CD4-positive, alpha-beta memory T cell (primary cell): ENCODE measurements around the gene ACOXL. TPM values are rescaled to one million over a fixed set of nuclear protein-coding genes. Genes with fewer than 3 reads are reported as not detected.
A peak's percentile ranks its signal among the peaks of the same experiment; 100 is the strongest.

Source experiments
- CTCF ChIA-PET: fragments of 350-600 bp; sonication (Branson Sonifier 250); formaldehyde crosslinking; loops from one replicate; lab custom pipeline; 2021; ENCODE audit warnings: inconsistent platforms; ENCODE audit not compliant: partially characterized antibody; lab: Charles Lee
- POLR2A ChIA-PET: fragments of 350-600 bp; sonication (Branson Sonifier 250); formaldehyde crosslinking; loops from one replicate; lab custom pipeline; 2021; ENCODE audit not compliant: partially characterized antibody; lab: Charles Lee
- DNase-seq, 5 donors: peaks; one replicate each; pipeline versions ENCODE4 v3.0.0 to v3.0.0-alpha.2; 2020 to 2022; ENCODE audit warnings: mixed read lengths in 1 of 5
- H3K27ac ChIP-seq: one replicate; pipeline ENCODE4 v1.7.0; 2013; ENCODE audit warnings: low read depth, low read length
- H3K27me3 ChIP-seq: 2 replicates; pipeline ENCODE4 v1.7.0; 2013; ENCODE audit warnings: mild to moderate bottlenecking, low read length, moderate library complexity; ENCODE audit not compliant: insufficient read depth
- H3K36me3 ChIP-seq: 2 replicates; pipeline ENCODE4 v1.7.0; 2013; ENCODE audit warnings: mild to moderate bottlenecking, low read length, moderate library complexity; ENCODE audit not compliant: insufficient read depth
- H3K4me1 ChIP-seq: 2 replicates; pipeline ENCODE4 v1.7.0; 2013; ENCODE audit warnings: mild to moderate bottlenecking, low read length, moderate library complexity; ENCODE audit not compliant: insufficient read depth
- H3K4me3 ChIP-seq, 2 donors: one replicate each; pipeline ENCODE4 v1.7.0; 2013; ENCODE audit warnings: low read length in 2 of 2, mild to moderate bottlenecking in 1 of 2
- H3K9me3 ChIP-seq, 2 donors: one replicate each; pipeline ENCODE4 v1.7.0; 2013; ENCODE audit warnings: low read length in 2 of 2, control low read depth in 1 of 2; ENCODE audit not compliant: control insufficient read depth in 1 of 2
- H3K27ac Mint-ChIP-seq, 7 donors: one replicate each; pipeline ENCODE4 v1.8.0; 2020 to 2021; ENCODE audit warnings: mixed read lengths in 7 of 7, mild to moderate bottlenecking in 6 of 7, inconsistent platforms in 3 of 7, moderate library complexity in 3 of 7
- H3K27me3 Mint-ChIP-seq, 2 donors: one replicate each; pipeline ENCODE4 v1.8.0; 2020 to 2021; ENCODE audit warnings: mixed read lengths in 2 of 2
- H3K36me3 Mint-ChIP-seq, 2 donors: one replicate each; pipeline ENCODE4 v1.8.0; 2020 to 2021; ENCODE audit warnings: mixed read lengths in 2 of 2, inconsistent platforms in 1 of 2, mild to moderate bottlenecking in 1 of 2
- H3K4me1 Mint-ChIP-seq, 4 donors: one replicate each; pipeline ENCODE4 v1.8.0; 2020 to 2021; ENCODE audit warnings: mixed read lengths in 4 of 4, mild to moderate bottlenecking in 1 of 4
- H3K4me3 Mint-ChIP-seq, 8 donors: one replicate each; pipeline ENCODE4 v1.8.0; 2020 to 2021; ENCODE audit warnings: mixed read lengths in 8 of 8, mild to moderate bottlenecking in 7 of 8, moderate library complexity in 6 of 8, inconsistent platforms in 3 of 8
- H3K9me3 Mint-ChIP-seq, 8 donors: one replicate each; pipeline ENCODE4 v1.8.0; 2020 to 2021; ENCODE audit warnings: mixed read lengths in 8 of 8, mild to moderate bottlenecking in 5 of 8, inconsistent platforms in 3 of 8, moderate library complexity in 1 of 8
- intact Hi-C: fragments of 100-400 bp; cut with micrococcal nuclease; formaldehyde crosslinking; loops from one replicate; pipeline ENCODE4 v1.15.1; 2023
- polyA plus RNA-seq, 2 donors: library from polyadenylated mRNA; unstranded; fragments of 300-500 nt; fragmentation: Illumina TruSeq; gene quantifications; one replicate each; pipeline ENCODE4 v1.2.3, GENCODE V29; 2021
- total RNA-seq, 2 experiments: library from RNA; stranded (reverse); gene quantifications; one replicate each; pipeline ENCODE4 v1.2.3, GENCODE V29; 2021

The ACOXL gene
- total and polyA plus RNA-seq, 4 experiments from 2014 or later = not detected

DNA sequence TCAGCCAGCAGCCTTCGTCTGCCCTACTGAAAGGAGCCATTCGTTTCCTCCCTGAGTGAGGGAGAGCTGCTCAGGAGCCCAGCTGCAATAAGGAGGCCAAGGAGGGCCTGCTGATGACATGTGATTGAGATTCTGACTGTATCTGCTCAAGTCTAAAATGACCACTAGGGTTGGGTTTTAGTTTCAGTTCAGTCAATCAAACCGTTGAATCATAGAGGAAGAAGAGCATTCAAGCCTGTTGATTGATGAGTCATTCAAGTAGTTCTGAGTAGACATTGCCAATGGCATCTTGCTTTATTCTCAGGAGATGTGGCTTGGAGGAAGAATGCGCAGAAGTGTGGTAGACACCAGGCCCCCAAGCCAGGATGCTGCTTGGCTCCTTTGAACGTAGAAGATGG is 368.4 kb downstream of the ACOXL start:
- Mint-ChIP-seq H3K36me3 (no peaks in the 10 kb centered on the region), H3K27me3 (peaks cover 0 to 3% of the 10 kb centered on the region in 2 donors), H3K4me1 (peaks cover 3 to 8% (median 7%) of the 10 kb centered on the region in 4 donors), H3K9me3 (no peaks in the 10 kb centered on the region), H3K27ac (no peak overlapping the region), H3K4me3 (peak overlapping the region in 1 of 8 donors; percentile 26)
- POLR2A ChIA-PET = no interaction called here
- CTCF ChIA-PET = no interaction called here
- H3K27ac ChIP-seq = no peak overlapping the region
- intact Hi-C loops = no loop called here
- no peak overlapping the region for H3K4me3 ChIP-seq
- DNase-seq = no peak
- H3K36me3 ChIP-seq = no peaks in the 10 kb centered on the region
- H3K9me3 ChIP-seq = no peaks in the 10 kb centered on the region
- no peaks in the 10 kb centered on the region for H3K27me3 ChIP-seq
- no peaks in the 10 kb centered on the region for H3K4me1 ChIP-seq

DNA sequence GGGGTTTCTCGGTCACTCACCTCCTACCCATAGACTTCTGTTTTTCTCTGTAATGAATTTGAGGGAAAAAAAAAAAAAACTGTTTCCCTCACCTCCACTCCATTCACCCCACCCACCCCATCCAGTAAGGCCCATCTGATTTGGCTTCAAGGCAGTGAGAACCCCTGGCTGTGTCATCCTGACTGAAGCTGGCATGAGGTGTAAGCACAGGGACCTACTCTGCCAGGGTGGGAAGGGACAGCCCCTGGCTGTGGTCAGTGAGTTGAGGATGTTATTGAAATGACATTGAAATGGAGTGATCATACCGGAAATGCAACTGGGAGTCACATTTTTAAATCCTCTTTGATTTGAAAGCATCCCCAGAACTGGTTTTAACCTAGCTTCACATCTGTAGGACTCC is 369.2 kb downstream of the ACOXL start:
- Mint-ChIP-seq H3K4me3 (no peak overlapping the region), H3K27ac (no peak overlapping the region), H3K36me3 (no peaks in the 10 kb centered on the region), H3K27me3 (peaks cover 0 to 8% of the 10 kb centered on the region in 2 donors), H3K4me1 (peaks cover 3 to 8% (median 7%) of the 10 kb centered on the region in 4 donors), H3K9me3 (no peaks in the 10 kb centered on the region)
- Histone ChIP-seq H3K27me3 (no peaks in the 10 kb centered on the region), H3K4me3 (no peak overlapping the region), H3K4me1 (no peaks in the 10 kb centered on the region), H3K9me3 (no peaks in the 10 kb centered on the region), H3K27ac (no peak overlapping the region), H3K36me3 (no peaks in the 10 kb centered on the region)
- POLR2A ChIA-PET = no interaction called here
- DNase-seq = no peak
- CTCF ChIA-PET = no interaction called here
- intact Hi-C loops = no loop called here

DNA sequence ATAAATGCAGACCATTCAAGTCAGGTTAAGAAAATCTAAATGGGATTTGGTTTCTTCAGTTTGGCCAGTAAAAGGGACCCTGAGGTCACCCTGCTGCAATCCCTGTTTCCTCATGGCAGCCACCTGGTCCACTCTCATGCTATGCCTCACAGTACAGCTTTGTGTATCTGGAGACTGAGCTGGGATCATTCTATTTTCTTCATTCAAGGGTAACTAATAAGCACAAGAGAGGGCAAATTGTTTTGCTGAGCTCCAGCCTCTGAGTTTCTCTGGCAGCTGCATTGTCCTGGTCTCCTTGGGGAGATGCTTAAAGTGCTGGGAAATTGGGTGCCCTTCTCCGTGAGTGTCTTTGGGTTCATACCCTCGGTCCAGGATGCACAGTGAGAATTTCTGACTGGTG is 369.8 kb downstream of the ACOXL start:
- H3K9me3 Mint-ChIP-seq = no peaks in the 10 kb centered on the region
- no peaks in the 10 kb centered on the region for H3K36me3 ChIP-seq
- DNase-seq = no peak
- H3K27me3 Mint-ChIP-seq = peaks cover 0 to 8% of the 10 kb centered on the region in 2 donors
- intact Hi-C loops = no loop called here
- CTCF ChIA-PET = no interaction called here
- H3K27ac Mint-ChIP-seq = no peak overlapping the region
- peaks cover 3 to 8% (median 7%) of the 10 kb centered on the region in 4 donors for H3K4me1 Mint-ChIP-seq
- no peak overlapping the region for H3K4me3 ChIP-seq
- POLR2A ChIA-PET = no interaction called here
- no peak overlapping the region for H3K4me3 Mint-ChIP-seq
- no peaks in the 10 kb centered on the region for H3K9me3 ChIP-seq
- no peaks in the 10 kb centered on the region for H3K36me3 Mint-ChIP-seq
- no peaks in the 10 kb centered on the region for H3K27me3 ChIP-seq
- no peaks in the 10 kb centered on the region for H3K4me1 ChIP-seq
- no peak overlapping the region for H3K27ac ChIP-seq

DNA sequence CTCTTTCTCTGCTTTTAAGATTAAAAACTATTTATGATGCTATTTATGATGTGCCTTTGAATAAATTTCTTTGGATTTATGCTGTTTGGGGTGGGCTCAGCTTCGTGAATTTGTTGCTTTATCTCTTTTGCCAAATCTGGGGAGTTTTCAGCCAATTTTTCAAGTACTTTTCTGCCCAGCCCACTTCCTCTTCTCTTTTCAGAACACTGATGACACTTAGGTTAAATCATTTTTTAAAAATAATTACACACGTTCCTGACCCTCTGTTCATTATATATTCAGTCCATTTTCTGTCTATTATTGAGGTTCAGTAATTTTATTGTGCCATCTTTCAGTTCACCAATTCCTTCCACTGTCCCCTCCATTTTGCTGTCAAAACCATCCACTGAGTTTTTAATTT is 373.6 kb downstream of the ACOXL start:
- H3K9me3 ChIP-seq = no peaks in the 10 kb centered on the region
- no peak overlapping the region for H3K27ac ChIP-seq
- H3K27me3 Mint-ChIP-seq = peaks cover 14 to 17% of the 10 kb centered on the region in 2 donors
- no peak overlapping the region for H3K27ac Mint-ChIP-seq
- intact Hi-C loops = no loop called here
- no peaks in the 10 kb centered on the region for H3K36me3 Mint-ChIP-seq
- no peaks in the 10 kb centered on the region for H3K4me1 ChIP-seq
- POLR2A ChIA-PET = no interaction called here
- peaks cover under 1 to 2% (median under 1%) of the 10 kb centered on the region in 4 donors for H3K4me1 Mint-ChIP-seq
- no peaks in the 10 kb centered on the region for H3K27me3 ChIP-seq
- H3K4me3 Mint-ChIP-seq = no peak overlapping the region
- no peaks in the 10 kb centered on the region for H3K9me3 Mint-ChIP-seq
- no peaks in the 10 kb centered on the region for H3K36me3 ChIP-seq
- no peak for DNase-seq
- CTCF ChIA-PET = no interaction called here
- no peak overlapping the region for H3K4me3 ChIP-seq

DNA sequence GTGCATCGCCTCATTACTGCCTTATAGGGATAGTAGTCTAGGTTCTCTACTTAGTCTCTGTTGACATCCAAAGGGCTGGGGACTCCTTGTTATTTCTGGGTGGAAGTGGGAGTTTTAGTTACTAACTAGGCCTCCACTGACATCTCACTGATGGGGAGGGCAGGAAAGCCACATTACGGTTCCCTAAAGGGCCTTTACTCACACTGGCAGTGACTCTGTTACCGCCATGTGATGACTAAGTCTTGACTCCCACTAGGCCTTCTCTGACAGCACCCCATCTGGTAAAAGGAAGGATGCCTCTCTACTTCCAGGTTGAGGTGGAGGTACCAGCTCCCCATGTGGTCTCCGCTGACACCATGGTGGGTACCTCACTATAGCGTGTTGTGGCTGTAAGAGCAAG is 374.3 kb downstream of the ACOXL start:
- ChIA-PET CTCF (no interaction called here), POLR2A (no interaction called here)
- intact Hi-C loops = no loop called here
- Histone ChIP-seq H3K27me3 (no peaks in the 10 kb centered on the region), H3K4me1 (no peaks in the 10 kb centered on the region), H3K4me3 (no peak overlapping the region), H3K36me3 (no peaks in the 10 kb centered on the region), H3K27ac (no peak overlapping the region), H3K9me3 (no peaks in the 10 kb centered on the region)
- no peak overlapping the region for H3K27ac Mint-ChIP-seq
- no peaks in the 10 kb centered on the region for H3K36me3 Mint-ChIP-seq
- peaks cover 17 to 18% of the 10 kb centered on the region in 2 donors for H3K27me3 Mint-ChIP-seq
- H3K4me3 Mint-ChIP-seq = no peak overlapping the region
- DNase-seq = no peak
- H3K4me1 Mint-ChIP-seq = no peaks in the 10 kb centered on the region
- no peaks in the 10 kb centered on the region for H3K9me3 Mint-ChIP-seq

DNA sequence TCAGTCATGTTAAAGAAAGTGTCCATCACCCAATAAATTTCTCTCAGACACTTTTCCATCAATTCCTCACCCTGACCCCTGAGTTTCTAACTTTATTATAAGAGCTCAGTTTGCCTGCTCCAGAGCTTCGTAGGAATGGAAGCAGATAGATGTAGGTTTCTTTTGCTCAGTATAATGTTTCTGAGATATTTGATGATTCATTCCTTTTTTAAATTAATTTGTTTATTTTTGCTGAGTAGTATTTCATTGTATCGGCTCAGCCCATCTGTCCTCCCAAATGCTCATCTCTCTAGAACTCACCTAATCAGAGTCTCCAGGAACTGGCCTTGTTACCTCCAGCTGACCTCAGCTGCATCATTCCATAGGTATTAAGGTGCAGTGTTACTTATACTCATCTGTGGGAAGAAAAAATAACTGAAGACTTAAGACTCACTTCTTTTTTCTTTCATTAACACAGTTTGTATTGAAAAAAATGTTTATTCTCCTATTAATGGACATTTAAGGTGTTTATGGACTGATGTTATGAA is 376.4 kb downstream of the ACOXL start:
- intact Hi-C loops = no loop called here
- no peak overlapping the region for H3K4me3 ChIP-seq
- H3K36me3 ChIP-seq = no peaks in the 10 kb centered on the region
- peaks cover 4% of the 10 kb centered on the region for H3K27me3 ChIP-seq
- H3K4me3 Mint-ChIP-seq = no peak overlapping the region
- POLR2A ChIA-PET = no interaction called here
- H3K4me1 ChIP-seq = no peaks in the 10 kb centered on the region
- no peaks in the 10 kb centered on the region for H3K4me1 Mint-ChIP-seq
- CTCF ChIA-PET = no interaction called here
- H3K27ac ChIP-seq = no peak overlapping the region
- no peaks in the 10 kb centered on the region for H3K9me3 ChIP-seq
- no peak for DNase-seq
- H3K9me3 Mint-ChIP-seq = no peaks in the 10 kb centered on the region
- peaks cover 27 to 29% of the 10 kb centered on the region in 2 donors for H3K27me3 Mint-ChIP-seq
- H3K27ac Mint-ChIP-seq = no peak overlapping the region
- no peaks in the 10 kb centered on the region for H3K36me3 Mint-ChIP-seq

DNA sequence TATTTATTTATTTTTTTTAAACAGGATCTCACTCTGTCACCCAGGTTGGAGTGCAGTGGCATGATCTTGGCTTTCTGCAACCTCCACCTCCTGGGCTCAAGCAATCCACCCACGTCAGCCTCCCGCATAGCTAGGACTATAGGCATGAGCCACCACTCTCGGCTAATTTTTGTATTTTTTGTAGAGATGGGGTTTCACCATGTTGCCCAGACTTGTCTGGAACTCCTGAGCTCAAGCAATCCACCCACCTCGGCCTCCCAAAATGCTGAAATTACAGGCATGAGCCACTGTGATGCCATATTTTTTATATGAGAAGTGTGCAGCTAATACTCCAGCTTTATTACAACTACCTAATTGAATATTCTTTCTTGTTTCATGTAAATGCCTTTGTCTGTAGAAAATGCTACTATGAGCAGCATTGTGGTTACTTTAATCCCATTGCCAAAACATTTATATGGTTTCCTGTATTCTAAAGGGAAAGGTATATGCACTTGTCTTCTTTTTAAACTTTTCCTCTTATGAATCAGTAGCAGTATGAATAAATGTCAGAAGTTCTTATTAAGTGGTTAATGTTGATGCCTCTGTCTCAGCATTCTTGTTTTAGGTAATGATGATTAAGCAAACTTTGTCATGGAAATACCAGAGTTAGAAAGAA is 378.9 kb downstream of the ACOXL start:
- Histone ChIP-seq H3K36me3 (no peaks in the 10 kb centered on the region), H3K9me3 (no peaks in the 10 kb centered on the region), H3K4me3 (no peak overlapping the region), H3K27ac (no peak overlapping the region), H3K4me1 (no peaks in the 10 kb centered on the region), H3K27me3 (peaks cover 13% of the 10 kb centered on the region)
- Mint-ChIP-seq H3K27me3 (peaks cover 31 to 42% of the 10 kb centered on the region in 2 donors), H3K9me3 (no peaks in the 10 kb centered on the region), H3K4me3 (no peak overlapping the region), H3K4me1 (peaks cover 0 to 4% (median under 1%) of the 10 kb centered on the region in 4 donors), H3K36me3 (no peaks in the 10 kb centered on the region), H3K27ac (peak overlapping the region in 1 of 7 donors; percentile 61)
- ChIA-PET POLR2A (interaction anchor here (1.4 kb wide), 1 partner anchor 10 kb away, joined by 5 read pairs; the partner anchor contains the start of gene BCL2L11), CTCF (no interaction called here)
- no peak for DNase-seq
- intact Hi-C loops = no loop called here
